NCI-H128 (cell line): ENCODE measurements around the gene CD55.

Source experiments
- DNase-seq: peaks from one replicate; lab custom pipeline; 2025; ENCODE audit not compliant: unreplicated experiment; lab: John Stamatoyannopoulos, UW

Gene CD55

DNA sequence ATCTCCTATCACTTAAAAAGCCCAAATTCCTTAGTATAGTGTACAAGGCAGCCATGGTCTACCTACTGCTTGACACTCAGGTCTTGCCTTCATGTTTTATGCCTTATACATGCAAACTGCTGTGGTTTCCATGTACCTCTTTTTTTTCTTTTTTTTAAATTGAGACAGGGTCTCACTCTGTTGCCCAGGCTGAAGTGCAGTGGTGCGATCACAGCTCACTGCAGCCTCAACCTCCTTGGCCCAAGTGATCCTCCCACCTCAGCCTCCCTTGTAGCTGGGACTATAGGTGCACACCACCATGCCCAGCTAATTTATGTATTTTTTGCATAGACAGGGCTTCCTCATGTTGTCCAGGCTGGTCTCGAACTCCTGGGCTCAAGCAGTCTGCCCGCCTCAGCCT is 8.0 kb downstream of the CD55 start:
- DNase-seq, result no peak

GRCh38 chr1:207330011-207330710 is 8.7 kb downstream of the CD55 start:
- DNase-seq, result no peak

DNA sequence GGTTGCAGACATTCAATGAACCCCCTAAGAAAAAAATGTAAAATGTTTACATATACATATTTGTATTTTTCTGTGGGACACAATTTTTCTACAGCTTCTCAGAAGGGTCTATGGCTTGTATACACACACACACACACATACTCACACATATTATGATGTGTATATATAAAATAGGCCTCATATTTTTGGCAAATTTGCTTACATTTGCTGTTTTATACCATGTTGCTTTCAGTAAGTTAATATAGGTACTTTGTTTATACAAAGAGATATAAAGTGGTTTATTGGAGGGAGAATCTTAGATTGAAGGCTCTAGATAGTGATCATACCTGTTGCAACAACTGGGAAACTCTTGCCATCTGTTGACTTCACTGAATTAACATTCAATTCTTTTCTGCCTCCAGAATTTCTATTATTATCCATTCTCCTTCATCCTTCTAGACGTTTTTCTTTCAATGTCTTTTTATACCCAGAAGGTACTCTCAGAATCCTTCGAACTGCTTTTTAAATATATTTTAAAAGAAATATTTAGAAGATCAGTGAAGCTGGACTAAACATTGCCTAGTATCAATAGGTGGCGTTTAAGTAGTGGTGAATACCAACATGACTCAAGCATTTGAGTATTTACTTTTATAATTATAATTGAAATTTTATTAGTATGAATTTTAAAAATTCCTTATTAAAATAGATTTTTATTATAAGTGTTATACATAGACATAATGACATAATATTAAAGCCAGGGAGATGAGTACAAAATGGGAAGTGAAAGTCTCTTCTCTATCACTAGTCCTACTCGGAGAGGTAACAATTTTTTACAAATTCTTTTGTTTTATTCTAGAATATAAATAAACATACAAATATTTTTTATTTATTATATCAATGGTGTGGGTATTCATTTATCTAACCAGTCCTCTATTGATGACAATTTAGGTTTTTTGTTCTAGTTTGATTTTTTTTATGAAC is 10.2 kb downstream of the CD55 start:
- DNase-seq, result no peak

DNA sequence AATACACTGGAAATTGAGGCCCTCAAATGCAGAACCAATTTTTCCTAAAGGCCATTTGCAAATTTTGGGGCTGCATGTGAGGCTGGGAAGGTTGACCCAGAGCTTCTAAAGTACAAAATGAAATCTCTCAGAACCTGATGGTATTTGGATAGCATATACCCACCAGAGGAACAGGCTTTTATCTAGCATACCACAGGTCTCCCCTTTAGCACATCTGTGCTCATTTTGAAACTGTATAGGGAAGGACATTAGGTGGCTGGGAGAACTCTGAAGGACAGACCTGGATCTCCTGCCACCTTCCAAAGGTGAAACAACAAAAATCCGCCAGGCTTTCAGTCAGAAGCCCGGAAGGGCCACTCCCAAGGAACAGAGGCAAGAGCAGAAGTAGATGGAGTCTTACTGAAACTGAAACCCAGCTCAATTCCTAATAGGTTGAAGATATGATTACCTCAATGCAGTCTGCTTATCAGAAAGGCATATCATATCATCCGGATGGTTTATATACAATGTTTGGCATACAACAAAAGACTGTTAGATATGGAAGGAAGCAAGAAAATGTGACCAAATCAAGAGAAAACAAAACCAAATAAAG is 11.6 kb downstream of the CD55 start:
- DNase-seq, result no peak

DNA sequence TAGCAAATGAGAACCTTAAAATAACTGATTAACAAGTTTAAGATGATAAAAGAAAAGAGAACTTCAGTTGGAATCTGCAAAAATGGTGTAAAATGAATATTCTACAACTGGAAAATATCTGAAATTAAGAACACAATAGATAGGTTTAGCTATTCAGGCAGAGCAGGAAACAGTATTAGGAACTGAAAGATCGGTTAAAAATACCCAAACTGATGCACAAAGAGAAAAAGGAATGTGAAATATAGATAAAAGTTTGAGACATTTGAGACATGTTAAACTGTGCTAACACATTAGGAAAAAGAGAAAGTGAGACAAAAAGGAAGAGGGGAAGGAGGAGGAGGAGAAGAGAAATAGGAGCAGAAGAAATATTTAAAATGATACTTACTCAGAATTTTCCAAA is 12.1 kb downstream of the CD55 start:
- no peak for DNase-seq

DNA sequence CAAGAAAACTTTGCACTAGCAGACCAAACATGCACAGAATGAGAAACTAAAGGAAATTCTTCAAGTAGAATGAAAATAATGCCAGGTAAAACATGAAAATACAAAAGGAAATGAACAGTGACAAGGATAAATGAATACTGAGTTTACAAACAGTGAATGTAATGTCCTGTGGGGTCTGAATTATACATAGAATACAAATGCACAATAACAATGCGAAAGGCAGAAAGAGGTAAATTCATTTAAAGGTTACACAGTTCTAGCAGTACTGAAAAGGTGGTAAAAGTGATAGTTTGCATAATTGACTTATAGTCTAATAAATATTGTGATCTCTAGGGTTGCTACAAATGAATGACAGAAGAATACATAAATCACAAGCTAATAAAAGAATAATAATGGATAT is 12.9 kb downstream of the CD55 start:
- no peak for DNase-seq

DNA sequence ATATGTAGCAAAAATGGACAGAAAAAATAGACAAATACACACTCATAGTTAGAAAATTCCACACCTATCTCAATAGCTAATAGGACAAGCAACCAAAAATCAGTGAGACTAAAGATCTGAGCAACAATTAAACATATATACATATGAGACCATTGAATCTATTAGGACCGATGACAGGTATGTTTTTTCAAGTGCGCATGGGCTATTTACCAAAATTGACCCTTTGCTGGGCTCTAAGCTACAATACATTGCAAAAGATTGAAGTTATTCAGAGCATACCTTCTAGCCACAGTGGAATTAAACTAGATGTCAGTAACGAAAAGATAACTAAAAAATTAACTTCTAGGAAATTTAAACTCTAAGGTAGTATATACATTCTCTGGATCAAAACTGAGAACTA is 13.7 kb downstream of the CD55 start:
- DNase-seq, result no peak

DNA sequence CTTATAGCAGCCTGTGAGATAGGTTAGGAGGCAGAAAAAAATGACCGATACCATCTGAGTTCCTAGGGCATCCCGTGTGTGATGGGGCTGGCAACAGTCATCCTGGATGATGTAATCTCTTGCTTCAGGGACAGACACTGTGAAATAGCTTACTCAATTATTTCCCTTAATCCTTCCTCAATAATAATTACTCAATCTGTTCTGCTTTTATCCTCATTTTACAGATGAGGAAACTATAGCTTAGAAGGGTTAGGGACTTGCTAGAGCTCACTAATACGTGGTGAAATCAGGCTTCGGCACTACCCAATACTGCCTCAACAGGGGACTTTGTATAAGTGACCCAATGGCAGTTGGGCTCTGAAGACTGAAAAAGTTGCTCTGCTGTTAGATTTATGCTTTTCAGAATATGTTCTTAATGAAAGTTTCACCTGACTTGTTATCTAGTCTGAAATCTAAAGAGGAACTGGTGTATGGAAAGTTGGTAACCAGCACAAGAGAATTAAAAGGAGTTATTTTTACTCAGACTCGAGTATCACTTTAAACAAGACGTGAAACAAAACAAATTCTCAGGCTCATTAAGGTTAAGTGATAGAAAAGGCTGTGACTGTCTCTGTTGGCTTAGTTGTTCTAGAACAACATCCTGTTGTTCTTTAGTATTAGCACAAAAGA is 14.4 kb downstream of the CD55 start:
- DNase-seq, result no peak

GRCh38 chr1:207336559-207337467 is 15.3 kb downstream of the CD55 start:
- no peak for DNase-seq

DNA sequence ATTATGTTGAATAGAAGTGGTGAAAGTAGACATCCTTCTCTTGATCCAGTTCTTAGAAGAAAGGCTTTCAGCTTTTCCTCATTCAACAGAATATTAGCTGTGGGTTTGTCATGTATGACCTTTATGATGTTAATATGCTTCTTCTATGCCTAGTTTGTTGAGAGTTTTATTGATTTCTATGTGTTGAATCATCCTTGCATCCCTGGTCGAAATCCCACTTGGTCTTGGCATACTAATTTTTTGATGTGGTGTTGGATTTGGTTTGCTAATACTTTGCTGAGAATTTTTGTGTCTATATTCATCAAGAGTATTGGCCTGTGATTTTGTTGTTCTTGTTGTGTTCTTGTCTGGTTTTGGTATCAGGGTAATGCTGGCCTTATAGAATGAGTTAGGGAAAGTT is 20.9 kb downstream of the CD55 start:
- no peak for DNase-seq

DNA sequence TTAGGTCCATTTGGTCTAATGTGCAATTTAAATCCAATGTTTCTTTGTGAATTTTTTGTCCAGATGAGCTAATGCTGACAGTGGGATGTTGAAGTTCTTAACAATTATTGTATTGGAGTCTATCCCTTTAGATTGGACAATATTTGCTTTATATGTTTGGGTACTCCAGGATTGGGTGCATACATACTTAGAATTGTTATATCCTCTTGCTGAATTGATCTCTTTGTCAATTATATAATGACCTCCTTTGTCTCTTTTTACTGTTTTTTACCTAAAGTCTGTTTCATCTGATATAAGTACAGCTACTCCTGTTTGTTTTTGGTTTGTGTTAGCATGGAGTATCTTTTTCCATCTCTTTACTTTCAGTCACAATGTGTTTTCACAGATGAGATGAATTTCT is 22.2 kb downstream of the CD55 start:
- no peak for DNase-seq

GRCh38 chr1:207344221-207344620 is 22.7 kb downstream of the CD55 start:
- DNase-seq, result no peak

DNA sequence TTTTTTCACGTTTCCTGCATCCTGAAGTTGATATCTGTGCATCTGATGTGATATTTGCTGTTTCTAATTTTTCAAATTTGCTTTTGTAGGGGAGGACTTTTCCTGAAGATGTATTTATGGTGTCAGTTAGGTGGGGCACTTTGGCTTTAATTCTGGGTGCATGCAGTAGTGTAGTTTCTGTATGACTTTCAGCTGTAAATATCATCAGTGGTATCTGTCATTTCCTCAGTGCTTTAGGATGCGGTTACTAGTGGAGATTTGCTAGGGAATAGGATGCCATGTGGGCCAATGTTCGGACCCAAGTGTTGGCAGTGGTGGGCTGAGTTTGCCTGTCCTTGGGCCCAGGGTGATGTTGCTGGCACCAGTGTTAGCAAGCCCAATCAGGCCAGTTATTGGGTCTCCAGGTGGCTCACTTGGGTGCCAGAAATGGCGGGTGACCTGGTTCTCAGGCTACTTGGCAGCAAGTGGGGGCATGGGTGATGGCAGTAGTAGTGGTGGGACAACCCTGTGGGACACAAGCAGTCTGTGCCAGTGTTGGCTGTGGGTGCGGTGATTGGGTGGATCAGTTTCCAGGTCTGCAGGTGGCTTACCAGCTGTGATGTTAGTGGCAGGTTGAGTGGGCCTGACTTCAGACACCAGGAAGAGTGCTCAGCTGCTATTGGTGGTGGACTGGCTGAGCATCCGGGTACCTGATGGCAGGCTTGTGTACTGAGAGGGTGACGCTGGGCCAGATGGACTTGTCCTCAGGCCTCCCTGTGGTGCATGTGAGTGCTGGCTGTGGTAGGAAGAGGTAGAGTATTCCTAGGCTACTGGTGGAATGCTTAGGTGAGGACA is 24.4 kb downstream of the CD55 start:
- DNase-seq, result no peak

DNA sequence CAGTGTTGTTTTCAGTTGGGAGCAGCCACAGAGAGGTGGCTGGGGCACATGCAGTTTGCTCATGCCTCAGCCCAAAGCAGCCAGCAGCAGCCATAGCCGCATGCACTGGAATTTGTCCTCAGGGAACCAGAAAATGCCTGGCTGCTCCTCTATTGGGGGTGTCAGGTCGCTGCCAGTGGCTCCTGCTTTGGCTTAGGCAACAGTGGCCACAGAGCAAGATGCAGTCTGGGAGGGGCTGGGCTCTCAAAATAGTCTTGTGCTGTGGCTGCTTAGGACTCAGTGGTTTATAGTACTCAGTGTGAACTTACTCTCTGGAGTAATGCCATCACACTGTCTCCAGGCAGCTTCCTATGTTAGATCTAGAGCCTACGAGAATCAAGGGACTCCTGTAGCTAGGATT is 25.0 kb downstream of the CD55 start:
- no peak for DNase-seq

DNA sequence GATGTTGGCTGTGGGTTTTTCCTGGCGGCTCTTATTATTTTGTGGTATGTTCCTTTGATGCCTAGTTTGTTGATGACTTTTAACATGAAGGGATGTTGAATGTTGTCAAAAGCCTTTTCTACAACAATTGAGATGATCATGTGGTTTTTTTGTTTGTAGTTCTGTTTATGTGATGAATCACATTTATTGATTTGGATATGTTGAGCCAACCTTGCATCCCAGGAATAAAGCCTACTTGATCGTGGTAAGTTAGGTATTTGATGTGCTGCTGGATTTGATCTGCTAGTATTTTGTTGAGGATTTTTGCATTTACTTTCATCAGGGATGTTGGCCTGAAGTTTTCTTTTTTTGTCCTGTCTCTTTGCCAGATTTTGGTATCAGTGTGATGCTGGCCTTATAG is 28.5 kb downstream of the CD55 start:
- no peak for DNase-seq

GRCh38 chr1:207352554-207352953 is 31.1 kb downstream of the CD55 start:
- no peak for DNase-seq

DNA sequence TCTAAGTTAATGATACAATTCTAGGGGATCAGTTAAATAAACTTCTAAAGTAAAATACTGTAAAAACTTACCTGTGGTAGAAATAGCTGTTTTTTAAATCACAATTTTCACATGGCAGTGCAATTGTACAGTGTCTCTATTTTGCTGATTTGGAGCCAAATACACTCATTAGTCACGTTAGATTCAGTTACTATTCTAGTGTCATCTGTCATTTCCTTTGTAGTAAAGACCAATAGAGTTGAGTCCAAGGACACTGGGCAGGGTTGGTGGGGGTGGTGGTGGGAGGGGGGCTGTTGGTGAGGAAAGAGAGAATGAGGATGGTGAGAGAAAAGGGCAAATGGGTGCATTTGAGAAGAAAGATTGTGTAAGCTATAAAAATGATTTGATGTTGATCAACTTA is 33.6 kb downstream of the CD55 start:
- DNase-seq, result no peak

DNA sequence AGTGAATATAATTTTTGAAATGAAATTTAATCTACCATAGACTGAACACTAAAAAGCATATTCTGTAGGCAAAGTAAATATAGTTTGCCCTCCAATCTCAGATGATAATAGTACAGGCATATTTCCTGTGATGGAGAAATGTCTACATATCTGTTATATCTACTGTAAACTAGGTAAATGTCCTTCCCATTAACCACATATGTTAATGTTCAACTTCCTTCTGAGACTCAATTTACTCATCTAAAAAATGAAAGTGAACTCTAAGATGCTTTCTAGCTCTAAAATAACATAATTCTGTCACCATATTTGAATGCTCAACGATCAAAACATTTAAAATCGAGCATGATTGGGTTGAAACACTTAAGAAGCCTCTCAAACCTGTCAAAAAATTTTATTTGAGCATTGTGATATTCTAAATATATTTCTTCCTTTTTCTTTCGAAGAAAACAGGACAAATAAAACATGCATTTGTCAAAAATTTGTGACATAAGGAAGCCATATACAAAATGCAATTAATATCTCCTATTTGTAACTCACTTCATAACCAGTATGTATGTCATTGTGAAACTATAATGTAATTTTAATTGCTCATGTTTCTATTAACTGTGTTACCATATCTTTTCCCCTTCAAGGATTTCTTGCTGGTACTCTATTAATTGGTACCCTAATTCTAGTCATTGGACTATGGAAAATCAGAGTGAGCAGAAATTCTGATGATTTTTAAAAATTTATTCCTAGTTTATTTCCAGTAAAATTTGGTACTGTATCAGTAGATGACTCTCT is 34.2 kb downstream of the CD55 start:
- no peak for DNase-seq

GRCh38 chr1:207361029-207361428 is 39.6 kb downstream of the CD55 start:
- DNase-seq, result no peak
